ENCODE measurements around the gene TPPP3. TPM values are rescaled to one million over a fixed set of nuclear protein-coding genes. Genes with fewer than 3 reads are reported as not detected.

Gene TPPP3
- total and polyA plus RNA-seq, 4 donors = 164 to 371 (median 185) TPM

DNA sequence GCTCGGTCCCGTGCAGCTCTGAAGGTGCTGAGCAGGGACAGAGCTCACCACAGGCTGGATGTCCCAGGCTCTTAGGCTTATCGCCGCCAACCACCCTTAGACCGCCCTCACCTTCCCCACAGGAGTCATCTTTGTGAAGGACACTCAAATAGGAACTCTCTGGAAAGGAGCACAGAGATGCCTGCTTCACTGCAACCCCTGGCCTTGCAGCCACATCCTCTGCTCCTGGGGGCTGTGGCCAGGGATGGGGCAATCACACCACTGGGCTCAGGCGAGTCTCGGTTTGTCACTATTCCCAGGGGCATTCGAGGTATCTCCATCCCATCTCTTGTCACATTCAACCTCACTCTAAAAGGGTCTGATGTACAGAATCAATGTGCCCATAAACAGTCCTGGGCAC lies 12.0 kb upstream of the TPPP3 start:
- peak overlapping the region in 1 of 2 donors; percentile 79 for H3K27ac ChIP-seq (ENCODE audit: low read depth in 1 of 2, low read length in 1 of 2)
- WGBS, 2 donors = 72 to 83% methylated on average over 8 of the region's 8 CpGs
- H3K9me3 ChIP-seq (ENCODE audit: control insufficient read depth in 4 of 4, insufficient read depth in 3 of 4, low read length in 3 of 4) = no peaks in the 10 kb centered on the region
- no peak overlapping the region for H3K9ac ChIP-seq (ENCODE audit: insufficient read depth in 1 of 2, low read length in 2 of 2)
- H3K27me3 ChIP-seq (ENCODE audit: control insufficient read depth in 3 of 3, insufficient read depth in 3 of 3, low read length in 2 of 3) = no peaks in the 10 kb centered on the region
- ATAC-seq (ENCODE audit: insufficient read depth, low FRiP score) = no peak
- peaks cover 0 to 2% (median 0%) of the 10 kb centered on the region in 4 donors for H3K36me3 ChIP-seq (ENCODE audit: control insufficient read depth in 4 of 4, insufficient read depth in 4 of 4, low read length in 4 of 4)
- DNase-seq = no peak
- TF ChIP-seq, protein P1, sequence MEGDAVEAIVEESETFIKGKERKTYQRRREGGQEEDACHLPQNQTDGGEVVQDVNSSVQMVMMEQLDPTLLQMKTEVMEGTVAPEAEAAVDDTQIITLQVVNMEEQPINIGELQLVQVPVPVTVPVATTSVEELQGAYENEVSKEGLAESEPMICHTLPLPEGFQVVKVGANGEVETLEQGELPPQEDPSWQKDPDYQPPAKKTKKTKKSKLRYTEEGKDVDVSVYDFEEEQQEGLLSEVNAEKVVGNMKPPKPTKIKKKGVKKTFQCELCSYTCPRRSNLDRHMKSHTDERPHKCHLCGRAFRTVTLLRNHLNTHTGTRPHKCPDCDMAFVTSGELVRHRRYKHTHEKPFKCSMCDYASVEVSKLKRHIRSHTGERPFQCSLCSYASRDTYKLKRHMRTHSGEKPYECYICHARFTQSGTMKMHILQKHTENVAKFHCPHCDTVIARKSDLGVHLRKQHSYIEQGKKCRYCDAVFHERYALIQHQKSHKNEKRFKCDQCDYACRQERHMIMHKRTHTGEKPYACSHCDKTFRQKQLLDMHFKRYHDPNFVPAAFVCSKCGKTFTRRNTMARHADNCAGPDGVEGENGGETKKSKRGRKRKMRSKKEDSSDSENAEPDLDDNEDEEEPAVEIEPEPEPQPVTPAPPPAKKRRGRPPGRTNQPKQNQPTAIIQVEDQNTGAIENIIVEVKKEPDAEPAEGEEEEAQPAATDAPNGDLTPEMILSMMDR (IDR thresholded peaks at IDR 0.05; ENCODE audit: control extremely low read depth, extremely low read depth) = no peak
- no peak overlapping the region for H3K4me3 ChIP-seq
- H3K4me1 ChIP-seq (ENCODE audit: control insufficient read depth in 5 of 5, insufficient read depth in 5 of 5, low read length in 5 of 5) = peaks cover 0 to 22% (median 14%) of the 10 kb centered on the region in 5 donors

DNA sequence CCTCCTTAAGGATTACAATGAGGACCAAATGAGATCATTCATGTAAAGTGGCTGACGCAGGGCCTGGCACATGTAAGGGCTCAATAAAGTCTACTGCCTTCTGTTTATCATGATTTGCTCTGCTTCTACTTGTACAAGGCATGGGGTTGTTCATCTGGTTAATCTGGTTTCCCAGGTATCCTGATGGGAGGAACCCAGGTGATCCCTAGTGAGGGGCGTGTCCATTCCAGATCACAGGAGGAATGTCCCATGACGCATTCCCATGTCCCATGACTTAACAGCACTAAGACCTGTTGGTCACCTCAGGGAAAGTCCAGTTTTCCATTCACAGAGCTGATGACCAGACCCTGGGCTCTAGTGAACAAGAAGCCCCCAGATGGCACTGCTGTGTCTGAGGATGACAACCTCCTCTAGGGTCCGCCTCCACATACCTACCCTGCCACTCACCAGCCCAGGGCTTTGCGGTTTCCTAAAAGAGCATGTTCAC lies 11.5 kb upstream of the TPPP3 start:
- TF ChIP-seq, protein P1 (IDR thresholded peaks at IDR 0.05; ENCODE audit: control extremely low read depth, extremely low read depth) = no peak

GRCh38 chr16:67403976-67404555 lies 10.8 kb upstream of the TPPP3 start:
- Histone ChIP-seq H3K27me3 (ENCODE audit: control insufficient read depth in 3 of 3, insufficient read depth in 3 of 3, low read length in 2 of 3) (no peaks in the 10 kb centered on the region), H3K9ac (ENCODE audit: insufficient read depth in 1 of 2, low read length in 2 of 2) (no peak overlapping the region), H3K27ac (ENCODE audit: low read depth in 1 of 2, low read length in 1 of 2) (peak overlapping the region in 1 of 2 donors; percentile 87), H3K9me3 (ENCODE audit: control insufficient read depth in 4 of 4, insufficient read depth in 3 of 4, low read length in 3 of 4) (no peaks in the 10 kb centered on the region), H3K4me3 (no peak overlapping the region), H3K4me1 (ENCODE audit: control insufficient read depth in 5 of 5, insufficient read depth in 5 of 5, low read length in 5 of 5) (peaks cover 0 to 33% (median 20%) of the 10 kb centered on the region in 5 donors), H3K36me3 (ENCODE audit: control insufficient read depth in 4 of 4, insufficient read depth in 4 of 4, low read length in 4 of 4) (peaks cover 0 to 2% (median 0%) of the 10 kb centered on the region in 4 donors)
- WGBS, 2 donors = 59 to 68% methylated on average over 12 of the region's 12 CpGs
- DNase-seq = no peak
- ATAC-seq (ENCODE audit: insufficient read depth, low FRiP score) = no peak
- TF ChIP-seq, protein P1 (IDR thresholded peaks at IDR 0.05; ENCODE audit: control extremely low read depth, extremely low read depth) = no peak

More for the DNA sequence above, 11.5 kb upstream of the TPPP3 start:
- Histone ChIP-seq H3K9ac (ENCODE audit: insufficient read depth in 1 of 2, low read length in 2 of 2) (no peak overlapping the region), H3K4me1 (ENCODE audit: control insufficient read depth in 5 of 5, insufficient read depth in 5 of 5, low read length in 5 of 5) (peaks cover 0 to 27% (median 14%) of the 10 kb centered on the region in 5 donors), H3K36me3 (ENCODE audit: control insufficient read depth in 4 of 4, insufficient read depth in 4 of 4, low read length in 4 of 4) (peaks cover 0 to 2% (median 0%) of the 10 kb centered on the region in 4 donors), H3K27ac (ENCODE audit: low read depth in 1 of 2, low read length in 1 of 2) (peak overlapping the region in 1 of 2 donors; percentile 79), H3K9me3 (ENCODE audit: control insufficient read depth in 4 of 4, insufficient read depth in 3 of 4, low read length in 3 of 4) (no peaks in the 10 kb centered on the region), H3K4me3 (no peak overlapping the region), H3K27me3 (ENCODE audit: control insufficient read depth in 3 of 3, insufficient read depth in 3 of 3, low read length in 2 of 3) (no peaks in the 10 kb centered on the region)
- DNase-seq (peak; percentile 69 to 87 (median 73)), ATAC-seq (ENCODE audit: insufficient read depth, low FRiP score) (peak; percentile 77)
- WGBS, 2 donors = 74 to 87% methylated on average over 5 of the region's 5 CpGs

Measured in lung (tissue), 12 donors.